Right lobe of liver (tissue), 4 donors: Measurements from ENCODE around the gene IL1RL2.

Source experiments
- POLR2A ChIP-seq: fragments of 450-650 bp; IDR thresholded peaks from one replicate; pipeline ENCODE4 v1.6.1; 2017; ENCODE audit warnings: antibody characterized with exemption, mild to moderate bottlenecking
- TF ChIP-seq, protein P1 (sequence below), 4 donors: fragments of 200-600 bp in 3 of 4; fragments of 450-650 bp in 1 of 4; IDR thresholded peaks; one replicate each; pipeline versions ENCODE4 v1.5.1 to v1.8.0; 2016 to 2022; ENCODE audit warnings: antibody characterized with exemption in 4 of 4, mild to moderate bottlenecking in 2 of 4
- donor health status: DM: no; HTN: no; CAD: no.
- donor health status: DM: no; HTN: no; CAD: no.
- donor health status: DM: no; HTN: yes; CAD: no.

DNA sequence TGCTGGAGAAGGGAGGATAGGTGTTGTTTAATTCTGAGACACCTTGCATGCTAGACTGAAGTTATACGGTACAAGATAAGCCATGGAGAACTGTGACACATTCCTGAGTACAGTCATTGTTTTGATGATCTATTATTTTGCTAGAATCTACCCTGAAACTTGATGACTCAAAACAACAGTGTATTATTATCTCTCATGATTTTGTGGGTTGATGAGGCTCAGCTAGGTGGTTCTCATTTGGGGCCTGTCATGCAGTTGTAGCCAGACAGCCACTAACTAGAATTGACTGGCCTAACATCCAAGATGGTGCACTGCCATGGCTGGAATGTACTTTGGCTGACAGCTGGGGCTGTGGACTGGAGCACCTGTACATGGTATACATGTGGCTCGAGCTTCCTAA lies 49.7 kb upstream of the IL1RL2 start:
- TF ChIP-seq, protein P1, sequence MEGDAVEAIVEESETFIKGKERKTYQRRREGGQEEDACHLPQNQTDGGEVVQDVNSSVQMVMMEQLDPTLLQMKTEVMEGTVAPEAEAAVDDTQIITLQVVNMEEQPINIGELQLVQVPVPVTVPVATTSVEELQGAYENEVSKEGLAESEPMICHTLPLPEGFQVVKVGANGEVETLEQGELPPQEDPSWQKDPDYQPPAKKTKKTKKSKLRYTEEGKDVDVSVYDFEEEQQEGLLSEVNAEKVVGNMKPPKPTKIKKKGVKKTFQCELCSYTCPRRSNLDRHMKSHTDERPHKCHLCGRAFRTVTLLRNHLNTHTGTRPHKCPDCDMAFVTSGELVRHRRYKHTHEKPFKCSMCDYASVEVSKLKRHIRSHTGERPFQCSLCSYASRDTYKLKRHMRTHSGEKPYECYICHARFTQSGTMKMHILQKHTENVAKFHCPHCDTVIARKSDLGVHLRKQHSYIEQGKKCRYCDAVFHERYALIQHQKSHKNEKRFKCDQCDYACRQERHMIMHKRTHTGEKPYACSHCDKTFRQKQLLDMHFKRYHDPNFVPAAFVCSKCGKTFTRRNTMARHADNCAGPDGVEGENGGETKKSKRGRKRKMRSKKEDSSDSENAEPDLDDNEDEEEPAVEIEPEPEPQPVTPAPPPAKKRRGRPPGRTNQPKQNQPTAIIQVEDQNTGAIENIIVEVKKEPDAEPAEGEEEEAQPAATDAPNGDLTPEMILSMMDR (IDR thresholded peaks at IDR 0.05): no peak
- TF ChIP-seq POLR2A: no peak
